Measurements from ENCODE around the gene PRKCH. TPM values are rescaled to one million over a fixed set of nuclear protein-coding genes. Genes with fewer than 3 reads are reported as not detected.

Gene PRKCH
- polyA plus RNA-seq, 1 donor from 2014 or later = 2.0 TPM

DNA sequence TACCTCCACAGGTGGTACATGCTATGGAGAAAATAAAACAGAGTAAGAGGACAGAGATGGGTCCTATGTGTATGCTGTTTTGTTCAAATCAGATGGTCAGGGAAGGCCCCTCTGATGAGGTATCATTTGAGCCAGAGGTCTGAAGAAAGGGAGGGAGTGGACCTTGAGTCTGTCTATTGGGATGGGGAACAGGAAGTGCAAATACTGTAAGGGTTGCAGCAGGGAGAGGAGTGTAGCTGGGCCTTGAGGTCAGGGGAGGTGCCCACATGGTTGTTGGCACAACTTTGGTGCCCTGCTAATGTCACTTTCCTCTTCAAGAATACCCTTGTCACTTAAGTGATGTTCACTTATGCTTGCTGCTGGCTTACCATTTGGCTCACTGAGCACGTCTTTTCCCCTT lies 83.3 kb downstream of the PRKCH start:
- Histone ChIP-seq H3K27me3 (ENCODE audit: insufficient read depth, low read depth, low read length) (no peaks in the 10 kb centered on the region), H3K4me2 (ENCODE audit: low read length) (no peak overlapping the region), H3K27ac (ENCODE audit: low read length) (no peak overlapping the region), H3F3A (ENCODE audit: insufficient read depth, low read length, poor library complexity, severe bottlenecking) (no peaks in the 10 kb centered on the region), H3K79me2 (replicated peaks; ENCODE audit: insufficient read depth, low read length) (no peaks in the 10 kb centered on the region), H3K4me3 (ENCODE audit: low read length) (no peak overlapping the region), H2AFZ (ENCODE audit: low read depth, low read length) (no peak overlapping the region), H3K9ac (ENCODE audit: low read length) (no peak overlapping the region), H3K9me3 (ENCODE audit: low read length) (no peaks in the 10 kb centered on the region), H4K20me1 (ENCODE audit: insufficient read depth) (no peaks in the 10 kb centered on the region), H3K9me2 (ENCODE audit: insufficient read depth, low read length) (no peaks in the 10 kb centered on the region), H3K36me3 (ENCODE audit: insufficient read depth, low read length) (no peaks in the 10 kb centered on the region)
- TF ChIP-seq, protein P1, sequence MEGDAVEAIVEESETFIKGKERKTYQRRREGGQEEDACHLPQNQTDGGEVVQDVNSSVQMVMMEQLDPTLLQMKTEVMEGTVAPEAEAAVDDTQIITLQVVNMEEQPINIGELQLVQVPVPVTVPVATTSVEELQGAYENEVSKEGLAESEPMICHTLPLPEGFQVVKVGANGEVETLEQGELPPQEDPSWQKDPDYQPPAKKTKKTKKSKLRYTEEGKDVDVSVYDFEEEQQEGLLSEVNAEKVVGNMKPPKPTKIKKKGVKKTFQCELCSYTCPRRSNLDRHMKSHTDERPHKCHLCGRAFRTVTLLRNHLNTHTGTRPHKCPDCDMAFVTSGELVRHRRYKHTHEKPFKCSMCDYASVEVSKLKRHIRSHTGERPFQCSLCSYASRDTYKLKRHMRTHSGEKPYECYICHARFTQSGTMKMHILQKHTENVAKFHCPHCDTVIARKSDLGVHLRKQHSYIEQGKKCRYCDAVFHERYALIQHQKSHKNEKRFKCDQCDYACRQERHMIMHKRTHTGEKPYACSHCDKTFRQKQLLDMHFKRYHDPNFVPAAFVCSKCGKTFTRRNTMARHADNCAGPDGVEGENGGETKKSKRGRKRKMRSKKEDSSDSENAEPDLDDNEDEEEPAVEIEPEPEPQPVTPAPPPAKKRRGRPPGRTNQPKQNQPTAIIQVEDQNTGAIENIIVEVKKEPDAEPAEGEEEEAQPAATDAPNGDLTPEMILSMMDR (IDR thresholded peaks at IDR 0.05; ENCODE audit: poor library complexity, severe bottlenecking) = no peak
- no peak for TF ChIP-seq SMC3 (conservative IDR thresholded peaks at IDR 0.05; ENCODE audit: poor library complexity)
- no peak for TF ChIP-seq TAF1 (IDR thresholded peaks at IDR 0.05; ENCODE audit: low read depth)
- no peak for TF ChIP-seq EP300 (conservative IDR thresholded peaks at IDR 0.05; ENCODE audit: poor library complexity, severe bottlenecking)
- TF ChIP-seq, protein P2, sequence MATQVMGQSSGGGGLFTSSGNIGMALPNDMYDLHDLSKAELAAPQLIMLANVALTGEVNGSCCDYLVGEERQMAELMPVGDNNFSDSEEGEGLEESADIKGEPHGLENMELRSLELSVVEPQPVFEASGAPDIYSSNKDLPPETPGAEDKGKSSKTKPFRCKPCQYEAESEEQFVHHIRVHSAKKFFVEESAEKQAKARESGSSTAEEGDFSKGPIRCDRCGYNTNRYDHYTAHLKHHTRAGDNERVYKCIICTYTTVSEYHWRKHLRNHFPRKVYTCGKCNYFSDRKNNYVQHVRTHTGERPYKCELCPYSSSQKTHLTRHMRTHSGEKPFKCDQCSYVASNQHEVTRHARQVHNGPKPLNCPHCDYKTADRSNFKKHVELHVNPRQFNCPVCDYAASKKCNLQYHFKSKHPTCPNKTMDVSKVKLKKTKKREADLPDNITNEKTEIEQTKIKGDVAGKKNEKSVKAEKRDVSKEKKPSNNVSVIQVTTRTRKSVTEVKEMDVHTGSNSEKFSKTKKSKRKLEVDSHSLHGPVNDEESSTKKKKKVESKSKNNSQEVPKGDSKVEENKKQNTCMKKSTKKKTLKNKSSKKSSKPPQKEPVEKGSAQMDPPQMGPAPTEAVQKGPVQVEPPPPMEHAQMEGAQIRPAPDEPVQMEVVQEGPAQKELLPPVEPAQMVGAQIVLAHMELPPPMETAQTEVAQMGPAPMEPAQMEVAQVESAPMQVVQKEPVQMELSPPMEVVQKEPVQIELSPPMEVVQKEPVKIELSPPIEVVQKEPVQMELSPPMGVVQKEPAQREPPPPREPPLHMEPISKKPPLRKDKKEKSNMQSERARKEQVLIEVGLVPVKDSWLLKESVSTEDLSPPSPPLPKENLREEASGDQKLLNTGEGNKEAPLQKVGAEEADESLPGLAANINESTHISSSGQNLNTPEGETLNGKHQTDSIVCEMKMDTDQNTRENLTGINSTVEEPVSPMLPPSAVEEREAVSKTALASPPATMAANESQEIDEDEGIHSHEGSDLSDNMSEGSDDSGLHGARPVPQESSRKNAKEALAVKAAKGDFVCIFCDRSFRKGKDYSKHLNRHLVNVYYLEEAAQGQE (IDR thresholded peaks at IDR 0.05; ENCODE audit: borderline replicate concordance) = no peak
- no peak for TF ChIP-seq RAD21 (conservative IDR thresholded peaks at IDR 0.05)
- no peak for TF ChIP-seq MXI1 (conservative IDR thresholded peaks at IDR 0.05; ENCODE audit: poor library complexity, severe bottlenecking)
- TF ChIP-seq POLR2AphosphoS5 (IDR thresholded peaks at IDR 0.05) = no peak
- TF ChIP-seq EZH2 (IDR thresholded peaks at IDR 0.05; ENCODE audit: borderline replicate concordance, insufficient read depth, low read length, poor library complexity, severe bottlenecking) = no peak

DNA sequence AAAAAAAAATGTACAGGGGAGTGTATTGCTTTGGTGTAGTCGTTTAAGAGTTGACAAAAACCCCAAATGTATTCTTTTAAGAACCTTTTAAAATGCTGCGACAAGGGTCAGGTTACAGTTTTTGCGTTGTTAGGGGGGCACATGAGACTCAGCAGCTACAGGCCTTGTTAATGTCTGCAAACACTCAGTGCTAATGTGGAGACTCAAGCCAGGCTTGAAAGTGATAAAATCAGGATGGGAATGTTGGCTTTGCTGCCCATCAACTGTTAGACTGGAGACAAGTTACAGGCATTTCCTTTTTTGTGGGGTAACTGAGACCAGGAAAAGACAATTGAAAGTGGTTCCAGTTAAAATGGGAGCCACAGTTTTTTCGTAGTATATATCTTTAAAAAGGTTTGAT lies 84.8 kb downstream of the PRKCH start:
- H2AFZ ChIP-seq (ENCODE audit: low read depth, low read length) = no peak overlapping the region
- TF ChIP-seq, protein P1 (IDR thresholded peaks at IDR 0.05; ENCODE audit: poor library complexity, severe bottlenecking) = no peak
- TF ChIP-seq TAF1 (IDR thresholded peaks at IDR 0.05; ENCODE audit: low read depth) (no peak), RAD21 (conservative IDR thresholded peaks at IDR 0.05) (no peak), EZH2 (IDR thresholded peaks at IDR 0.05; ENCODE audit: borderline replicate concordance, insufficient read depth, low read length, poor library complexity, severe bottlenecking) (no peak), SMC3 (conservative IDR thresholded peaks at IDR 0.05; ENCODE audit: poor library complexity) (no peak), MXI1 (conservative IDR thresholded peaks at IDR 0.05; ENCODE audit: poor library complexity, severe bottlenecking) (no peak), POLR2AphosphoS5 (IDR thresholded peaks at IDR 0.05) (no peak), EP300 (conservative IDR thresholded peaks at IDR 0.05; ENCODE audit: poor library complexity, severe bottlenecking) (no peak)
- TF ChIP-seq, protein P2 (IDR thresholded peaks at IDR 0.05; ENCODE audit: borderline replicate concordance) = no peak
- no peaks in the 10 kb centered on the region for H3K9me3 ChIP-seq (ENCODE audit: low read length)
- H3K4me2 ChIP-seq (ENCODE audit: low read length) = no peak overlapping the region
- no peak overlapping the region for H3K27ac ChIP-seq (ENCODE audit: low read length)
- no peaks in the 10 kb centered on the region for H3K27me3 ChIP-seq (ENCODE audit: insufficient read depth, low read depth, low read length)
- H3K36me3 ChIP-seq (ENCODE audit: insufficient read depth, low read length) = no peaks in the 10 kb centered on the region
- H3F3A ChIP-seq (ENCODE audit: insufficient read depth, low read length, poor library complexity, severe bottlenecking) = no peaks in the 10 kb centered on the region
- no peaks in the 10 kb centered on the region for H3K9me2 ChIP-seq (ENCODE audit: insufficient read depth, low read length)
- H3K79me2 ChIP-seq (replicated peaks; ENCODE audit: insufficient read depth, low read length) = no peaks in the 10 kb centered on the region
- H3K9ac ChIP-seq (ENCODE audit: low read length) = no peak overlapping the region
- H4K20me1 ChIP-seq (ENCODE audit: insufficient read depth) = no peaks in the 10 kb centered on the region
- no peak overlapping the region for H3K4me3 ChIP-seq (ENCODE audit: low read length)
